HL-60 (cell line): ENCODE data around the gene GPR78.

Experiments used
- CTCF ChIP-seq: IDR thresholded peaks from one replicate; pipeline ENCODE4 v1.5.1; 2011; ENCODE audit warnings: low read length, control low read depth, inconsistent platforms; ENCODE audit not compliant: insufficient read depth
- POLR2AphosphoS5 ChIP-seq: IDR thresholded peaks from 2 replicates; pipeline ENCODE4 v1.6.1; 2012; ENCODE audit warnings: low read depth
- REST ChIP-seq: IDR thresholded peaks from 2 replicates; pipeline ENCODE4 v1.6.1; 2012; ENCODE audit warnings: low read depth; ENCODE audit not compliant: insufficient replicate concordance

GRCh38 chr4:8559524-8560264 lies 20.5 kb upstream of the GPR78 start:
- no peak for TF ChIP-seq CTCF
- no peak for TF ChIP-seq REST
- no peak for TF ChIP-seq POLR2AphosphoS5
